DMS 273 (cell line): ENCODE data around the gene FAM81B.

Experiments
- DNase-seq: peaks from one replicate; lab custom pipeline; 2025; ENCODE audit not compliant: unreplicated experiment; lab: John Stamatoyannopoulos, UW

The FAM81B gene

GRCh38 chr5:95398989-95399388, 7.8 kb downstream of the FAM81B start:
- DNase-seq: no peak

GRCh38 chr5:95401626-95402025, 10.5 kb downstream of the FAM81B start:
- no peak for DNase-seq

GRCh38 chr5:95403996-95404395, 12.8 kb downstream of the FAM81B start:
- no peak for DNase-seq

- peak; percentile 58 for DNase-seq
Observed at GRCh38 chr5:95406426-95407090, 15.4 kb downstream of the FAM81B start.

GRCh38 chr5:95410279-95410678, 19.1 kb downstream of the FAM81B start:
- peak; percentile 5 for DNase-seq

GRCh38 chr5:95411474-95411873, 20.3 kb downstream of the FAM81B start:
- no peak for DNase-seq

- no peak for DNase-seq
Observed at GRCh38 chr5:95414451-95414850, 23.3 kb downstream of the FAM81B start.

GRCh38 chr5:95417971-95418370, 26.8 kb downstream of the FAM81B start:
- DNase-seq: no peak

- DNase-seq: peak; percentile 65
Observed at GRCh38 chr5:95422838-95423237, 31.7 kb downstream of the FAM81B start.

GRCh38 chr5:95424016-95424415, 32.9 kb downstream of the FAM81B start:
- no peak for DNase-seq

GRCh38 chr5:95424526-95424925, 33.4 kb downstream of the FAM81B start:
- DNase-seq: peak; percentile 16

- DNase-seq: no peak
Observed at GRCh38 chr5:95426227-95426626, 35.1 kb downstream of the FAM81B start.

- no peak for DNase-seq
Observed at GRCh38 chr5:95432779-95433178, 41.6 kb downstream of the FAM81B start.

GRCh38 chr5:95439801-95440493, 48.8 kb downstream of the FAM81B start:
- DNase-seq: no peak

- peak; percentile 28 for DNase-seq
Observed at GRCh38 chr5:95440825-95441224, 49.7 kb downstream of the FAM81B start.

- no peak for DNase-seq
Observed at GRCh38 chr5:95441636-95442035, 50.5 kb downstream of the FAM81B start.

- no peak for DNase-seq
Observed at GRCh38 chr5:95445442-95445841, 54.3 kb downstream of the FAM81B start.

- no peak for DNase-seq
Observed at GRCh38 chr5:95445995-95446394, 54.8 kb downstream of the FAM81B start.

GRCh38 chr5:95446560-95447221, 55.5 kb downstream of the FAM81B start:
- no peak for DNase-seq

- no peak for DNase-seq
Observed at GRCh38 chr5:95447961-95448360, 56.8 kb downstream of the FAM81B start.

GRCh38 chr5:95448789-95449188, 57.6 kb downstream of the FAM81B start:
- DNase-seq: no peak

GRCh38 chr5:95449460-95449859, 58.3 kb downstream of the FAM81B start:
- DNase-seq: no peak
